ENCODE data around the gene PROK1.
A peak's percentile ranks its signal among the peaks of the same experiment; 100 is the strongest.
"Not testable (repeated sequence)": the region's sequence is repeated elsewhere in the genome, so short reads cannot be mapped to it uniquely, and the experiment has no call there.

Gene PROK1

GRCh38 chr1:110434946-110435345, 16.0 kb upstream of the PROK1 start:
- no peak for DNase-seq

- DNase-seq: no peak
Measured at GRCh38 chr1:110436635-110437034, 14.3 kb upstream of the PROK1 start.

- DNase-seq: not testable (repeated sequence)
Measured at GRCh38 chr1:110437645-110438299, 13.2 kb upstream of the PROK1 start.

GRCh38 chr1:110438893-110439292, 12.1 kb upstream of the PROK1 start:
- DNase-seq: no peak

GRCh38 chr1:110439873-110440272, 11.1 kb upstream of the PROK1 start:
- DNase-seq: not testable (repeated sequence)

GRCh38 chr1:110440877-110441276, 10.1 kb upstream of the PROK1 start:
- no peak for DNase-seq

- DNase-seq: no peak
Measured at GRCh38 chr1:110441888-110442287, 9.1 kb upstream of the PROK1 start.

- DNase-seq: peak; percentile 16
Measured at GRCh38 chr1:110443451-110443850, 7.5 kb upstream of the PROK1 start.

GRCh38 chr1:110444561-110444960, 6.4 kb upstream of the PROK1 start:
- DNase-seq: no peak

GRCh38 chr1:110449661-110450651, 993 bp upstream of the PROK1 start:
- no peak for DNase-seq

GRCh38 chr1:110452330-110452729, 1.4 kb downstream of the PROK1 start:
- no peak for DNase-seq

- no peak for DNase-seq
Measured at GRCh38 chr1:110453829-110454228, 2.9 kb downstream of the PROK1 start.

GRCh38 chr1:110454328-110454727, 3.4 kb downstream of the PROK1 start:
- DNase-seq: no peak

GRCh38 chr1:110455151-110455550, 4.2 kb downstream of the PROK1 start:
- no peak for DNase-seq

- DNase-seq: no peak
Measured at GRCh38 chr1:110457206-110457605, 6.3 kb downstream of the PROK1 start.

- peak; percentile 58 for DNase-seq
Measured at GRCh38 chr1:110460253-110461220, 9.6 kb downstream of the PROK1 start.

GRCh38 chr1:110462093-110462492, 11.1 kb downstream of the PROK1 start:
- no peak for DNase-seq

GRCh38 chr1:110462964-110463363, 12.0 kb downstream of the PROK1 start:
- no peak for DNase-seq

- DNase-seq: no peak
Measured at GRCh38 chr1:110463725-110464124, 12.8 kb downstream of the PROK1 start.

GRCh38 chr1:110464340-110464739, 13.4 kb downstream of the PROK1 start:
- no peak for DNase-seq

GRCh38 chr1:110465038-110465813, 14.3 kb downstream of the PROK1 start:
- DNase-seq: no peak

- no peak for DNase-seq
Measured at GRCh38 chr1:110465814-110466380, 14.9 kb downstream of the PROK1 start.
